Muscle layer of duodenum (tissue), 2 donors: Measurements from ENCODE around the gene NME5.
"Not testable (repeated sequence)": the region's sequence is repeated elsewhere in the genome, so short reads cannot be mapped to it uniquely, and the experiment has no call there.

Experiments
- H3K27ac ChIP-seq: one replicate; pipeline ENCODE4 v1.7.0; 2013; ENCODE audit warnings: mild to moderate bottlenecking, low read length
- H3K27me3 ChIP-seq: one replicate; pipeline ENCODE4 v1.7.0; 2013; ENCODE audit warnings: low read depth, mild to moderate bottlenecking, control low read depth, low read length
- H3K36me3 ChIP-seq, 2 donors: one replicate each; pipeline ENCODE4 v1.7.0; 2013; ENCODE audit warnings: low read length in 2 of 2, control low read depth in 1 of 2, mild to moderate bottlenecking in 1 of 2; ENCODE audit not compliant: insufficient read depth in 2 of 2, control insufficient read depth in 1 of 2
- H3K4me1 ChIP-seq, 2 donors: one replicate each; pipeline ENCODE4 v1.7.0; 2013; ENCODE audit warnings: low read length in 2 of 2, mild to moderate bottlenecking in 2 of 2, control low read depth in 1 of 2, moderate library complexity in 1 of 2; ENCODE audit not compliant: insufficient read depth in 2 of 2, control insufficient read depth in 1 of 2
- H3K4me3 ChIP-seq, 2 donors: one replicate each; pipeline ENCODE4 v1.7.0; 2013; ENCODE audit warnings: low read length in 2 of 2, low read depth in 1 of 2, mild to moderate bottlenecking in 1 of 2
- H3K9me3 ChIP-seq, 2 donors: one replicate each; pipeline ENCODE4 v1.7.0; 2013; ENCODE audit warnings: low read length in 2 of 2, control low read depth in 1 of 2, mild to moderate bottlenecking in 1 of 2; ENCODE audit not compliant: control insufficient read depth in 1 of 2
- donor health status: healthy.

NME5 gene

GRCh38 chr5:138077064-138077696, 62.0 kb downstream of the NME5 start:
- no peaks in the 10 kb centered on the region for H3K4me1 ChIP-seq
- no peaks in the 10 kb centered on the region for H3K27me3 ChIP-seq
- no peak overlapping the region for H3K27ac ChIP-seq
- no peaks in the 10 kb centered on the region for H3K36me3 ChIP-seq
- no peaks in the 10 kb centered on the region for H3K9me3 ChIP-seq
- H3K4me3 ChIP-seq, result no peak overlapping the region

DNA sequence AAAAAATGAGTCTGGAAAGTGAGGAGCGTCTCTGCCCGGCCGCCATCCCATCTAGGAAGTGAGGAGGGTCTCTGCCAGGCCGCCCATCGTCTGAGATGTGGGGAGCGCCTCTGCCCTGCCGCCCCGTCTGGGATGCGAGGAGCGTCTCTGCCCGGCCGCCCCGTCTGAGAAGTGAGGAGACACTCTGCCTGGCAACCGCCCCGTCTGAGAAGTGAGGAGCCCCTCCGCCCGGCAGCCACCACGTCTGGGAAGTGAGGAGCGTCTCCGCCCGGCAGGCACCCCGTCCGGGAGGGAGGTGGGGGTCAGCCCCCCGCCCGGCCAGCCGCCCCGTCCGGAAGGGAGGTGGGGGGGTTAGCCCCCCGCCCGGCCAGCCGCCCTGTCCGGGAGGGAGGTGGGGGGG, 69.2 kb downstream of the NME5 start:
- not testable (repeated sequence) for H3K36me3 ChIP-seq, H3K27ac ChIP-seq, H3K4me3 ChIP-seq, H3K4me1 ChIP-seq, H3K9me3 ChIP-seq, H3K27me3 ChIP-seq

- Histone ChIP-seq H3K27ac (no peak overlapping the region), H3K4me1 (no peaks in the 10 kb centered on the region), H3K9me3 (no peaks in the 10 kb centered on the region), H3K36me3 (no peaks in the 10 kb centered on the region), H3K27me3 (no peaks in the 10 kb centered on the region), H3K4me3 (no peak overlapping the region)
Measured at GRCh38 chr5:138068742-138069600, 70.3 kb downstream of the NME5 start.

GRCh38 chr5:138067945-138068344, 71.3 kb downstream of the NME5 start:
- no peak overlapping the region for H3K4me3 ChIP-seq
- H3K9me3 ChIP-seq, result no peaks in the 10 kb centered on the region
- no peaks in the 10 kb centered on the region for H3K36me3 ChIP-seq
- H3K27ac ChIP-seq, result no peak overlapping the region
- no peaks in the 10 kb centered on the region for H3K27me3 ChIP-seq
- no peaks in the 10 kb centered on the region for H3K4me1 ChIP-seq
